Dermis blood vessel endothelial cell (primary cell): Measurements from ENCODE around the gene PRM3. TPM values are rescaled to one million over a fixed set of nuclear protein-coding genes. Genes with fewer than 3 reads are reported as not detected.
"Not testable (repeated sequence)": the region's sequence is repeated elsewhere in the genome, so short reads cannot be mapped to it uniquely, and the experiment has no call there.

Source experiments
- DNase-seq: peaks from one replicate; pipeline ENCODE4 v3.0.0; 2010
- total RNA-seq: library from RNA; depleted of rRNA; stranded (reverse); fragments of >200 nt; gene quantifications from 2 replicates; pipeline ENCODE4 v1.2.3, GENCODE V29; 2014

PRM3 gene
- total RNA-seq, 1 donor from 2014 or later: not detected

GRCh38 chr16:11303405-11304138 lies 30.1 kb upstream of the PRM3 start:
- no peak for DNase-seq

GRCh38 chr16:11302977-11303376 lies 29.5 kb upstream of the PRM3 start:
- DNase-seq: no peak

GRCh38 chr16:11301645-11302501 lies 28.4 kb upstream of the PRM3 start:
- no peak for DNase-seq

GRCh38 chr16:11300560-11300892 lies 27.1 kb upstream of the PRM3 start:
- no peak for DNase-seq

- no peak for DNase-seq
Measured at GRCh38 chr16:11299865-11300559, 26.6 kb upstream of the PRM3 start.

- not testable (repeated sequence) for DNase-seq
Measured at GRCh38 chr16:11298950-11299547, 25.6 kb upstream of the PRM3 start.

- DNase-seq: no peak
Measured at GRCh38 chr16:11298143-11298900, 24.9 kb upstream of the PRM3 start.

- DNase-seq: peak; percentile 6
Measured at GRCh38 chr16:11297492-11298142, 24.2 kb upstream of the PRM3 start.

GRCh38 chr16:11296706-11297491 lies 23.5 kb upstream of the PRM3 start:
- DNase-seq: no peak

GRCh38 chr16:11296351-11296705 lies 22.9 kb upstream of the PRM3 start:
- DNase-seq: no peak

- no peak for DNase-seq
Measured at GRCh38 chr16:11295672-11296071, 22.2 kb upstream of the PRM3 start.

- no peak for DNase-seq
Measured at GRCh38 chr16:11292076-11292748, 18.8 kb upstream of the PRM3 start.

- no peak for DNase-seq
Measured at GRCh38 chr16:11291091-11291703, 17.8 kb upstream of the PRM3 start.

- DNase-seq: no peak
Measured at GRCh38 chr16:11290102-11290893, 16.9 kb upstream of the PRM3 start.

- not testable (repeated sequence) for DNase-seq
Measured at GRCh38 chr16:11289696-11290095, 16.3 kb upstream of the PRM3 start.

- no peak for DNase-seq
Measured at GRCh38 chr16:11289202-11289601, 15.8 kb upstream of the PRM3 start.

GRCh38 chr16:11285842-11286241 lies 12.4 kb upstream of the PRM3 start:
- no peak for DNase-seq

GRCh38 chr16:11283820-11284248 lies 10.4 kb upstream of the PRM3 start:
- DNase-seq: no peak
